ENCODE data around the gene MFN1. TPM values are rescaled to one million over a fixed set of nuclear protein-coding genes. Genes with fewer than 3 reads are reported as not detected.

Gene MFN1
- total and polyA plus RNA-seq, 2 of the 13 experiments (the other 11 are each of a cell fraction or from before 2014, with no cell fraction given), result 25.2 to 37.5 TPM

GRCh38 chr3:179375091-179375999, 27.8 kb downstream of the MFN1 start (continued):
- TF ChIP-seq BRF2 (CRISPR knock-in tag; IDR thresholded peaks at IDR 0.05) (no peak), MYNN (CRISPR knock-in tag; IDR thresholded peaks at IDR 0.05; ENCODE audit: low read depth) (no peak), SRY (CRISPR knock-in tag; IDR thresholded peaks at IDR 0.05) (no peak)

DNA sequence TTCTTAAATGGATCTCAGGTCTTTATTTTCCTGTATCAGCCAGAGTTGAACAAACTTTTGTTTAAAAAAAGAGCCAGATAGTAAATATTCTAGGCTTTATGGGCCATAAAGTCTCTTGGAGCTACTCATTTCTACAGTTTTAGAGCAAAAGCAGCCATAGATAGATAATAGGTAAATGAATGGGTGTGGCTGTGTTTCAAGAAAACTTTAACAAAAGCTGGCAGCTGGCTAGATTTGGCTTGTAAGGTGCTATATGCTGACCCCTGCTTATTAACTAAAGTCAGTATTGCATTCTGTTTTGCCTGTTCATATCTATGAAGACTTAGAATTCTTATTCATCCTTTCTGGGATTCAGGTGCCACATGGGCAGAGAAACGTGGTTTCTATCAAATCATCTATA, 29.0 kb downstream of the MFN1 start:
- H3K4me1 ChIP-seq (ENCODE audit: insufficient read depth, low read length), result no peaks in the 10 kb centered on the region
- H3K36me3 ChIP-seq (replicated peaks in 1 of 2; ENCODE audit: control insufficient read depth in 1 of 2, insufficient read depth in 2 of 2, low read length in 2 of 2), result peaks cover 6 to 43% of the 10 kb centered on the region in 2 experiments; a peak in 4 of 5 replicates
- no peak overlapping the region for H3K27ac ChIP-seq (ENCODE audit: extremely low read length, insufficient read depth, low read length)
- no peaks in the 10 kb centered on the region for H3K9me3 ChIP-seq (ENCODE audit: low read length)
- ATAC-seq (no peak), FAIRE-seq (no peak), DNase-seq (ENCODE audit: low spot score) (no peak)
- TF ChIP-seq EZH2 (conservative IDR thresholded peaks at IDR 0.05; ENCODE audit: low read depth, low read length), result no peak
- intact Hi-C loops (cut with micrococcal nuclease; ENCODE audit: unreplicated experiment) (no loop called here), in situ Hi-C loops (cut with HindIII; ENCODE audit: extremely low pct_ligation_motif_present, low pct_unique_long_range_greater_than_20kb) (no loop called here)
- ChIA-PET POLR2A (no interaction called here), CTCF (ENCODE audit: low intra/inter-chr PET ratio, low total read pairs) (no interaction called here)
- no TSS peak for BruUV-seq (replicated peaks)
- H3K4me2 ChIP-seq (ENCODE audit: low read depth, low read length), result no peak overlapping the region
- no peak overlapping the region for H3K9ac ChIP-seq (ENCODE audit: insufficient read depth, low read depth, low read length)
- H3K4me3 ChIP-seq (replicated peaks in 1 of 3; ENCODE audit: insufficient read depth in 1 of 3, low read depth in 2 of 3, low read length in 3 of 3), result no peak overlapping the region
- H3K79me2 ChIP-seq (ENCODE audit: insufficient read depth, low read length), result no peaks in the 10 kb centered on the region
- H4K20me1 ChIP-seq (ENCODE audit: insufficient read depth, low read length), result no peaks in the 10 kb centered on the region
- WGBS (ENCODE audit: low lambda C conversion rate), result 97% methylated on average over 1 of the region's 1 CpG
- H3K27me3 ChIP-seq (ENCODE audit: control insufficient read depth in 1 of 2, insufficient read depth in 2 of 2, low read length in 2 of 2), result no peaks in the 10 kb centered on the region; a peak in 1 of 5 replicates
- H2AFZ ChIP-seq (ENCODE audit: low read length), result no peak overlapping the region

GRCh38 chr3:179391906-179392305, 44.4 kb downstream of the MFN1 start:
- no peak overlapping the region for H3K9ac ChIP-seq (ENCODE audit: insufficient read depth, low read depth, low read length)
- H2AFZ ChIP-seq (ENCODE audit: low read length), result no peak overlapping the region
- intact Hi-C loops (cut with micrococcal nuclease; ENCODE audit: unreplicated experiment), result no loop called here
- peaks cover 8 to 27% of the 10 kb centered on the region in 2 experiments; a peak in 4 of 5 replicates for H3K36me3 ChIP-seq (replicated peaks in 1 of 2; ENCODE audit: control insufficient read depth in 1 of 2, insufficient read depth in 2 of 2, low read length in 2 of 2)
- no peak for DNase-seq (ENCODE audit: low spot score)
- H3K27me3 ChIP-seq (ENCODE audit: control insufficient read depth in 1 of 2, insufficient read depth in 2 of 2, low read length in 2 of 2), result no peaks in the 10 kb centered on the region
- ChIA-PET POLR2A (no interaction called here), CTCF (ENCODE audit: low intra/inter-chr PET ratio, low total read pairs) (no interaction called here)
- no peak overlapping the region for H3K4me3 ChIP-seq (replicated peaks in 1 of 3; ENCODE audit: insufficient read depth in 1 of 3, low read depth in 2 of 3, low read length in 3 of 3)
- H3K4me1 ChIP-seq (ENCODE audit: insufficient read depth, low read length), result no peaks in the 10 kb centered on the region
- H3K4me2 ChIP-seq (ENCODE audit: low read depth, low read length), result no peak overlapping the region
- no peak for ATAC-seq
- in situ Hi-C loops (cut with HindIII; ENCODE audit: extremely low pct_ligation_motif_present, low pct_unique_long_range_greater_than_20kb), result no loop called here
- no peaks in the 10 kb centered on the region for H3K79me2 ChIP-seq (ENCODE audit: insufficient read depth, low read length)
- no peak overlapping the region for H3K27ac ChIP-seq (ENCODE audit: extremely low read length, insufficient read depth, low read length)
- no peaks in the 10 kb centered on the region for H4K20me1 ChIP-seq (ENCODE audit: insufficient read depth, low read length)
- no TSS peak for BruUV-seq (replicated peaks)
- H3K9me3 ChIP-seq (ENCODE audit: low read length), result no peaks in the 10 kb centered on the region
- no peak for FAIRE-seq
- WGBS (ENCODE audit: low lambda C conversion rate), result 92% methylated on average over 1 of the region's 1 CpG
- TF ChIP-seq RELA (CRISPR knock-in tag; IDR thresholded peaks at IDR 0.05) (no peak), ZNF660 (CRISPR knock-in tag; IDR thresholded peaks at IDR 0.05; ENCODE audit: borderline replicate concordance, low read depth) (no peak), ZNF24 (IDR thresholded peaks at IDR 0.05) (no peak), NFE2L2 (IDR thresholded peaks at IDR 0.05; ENCODE audit: low read length) (no peak), TEAD2 (CRISPR knock-in tag; IDR thresholded peaks at IDR 0.05) (no peak), HNRNPLL (IDR thresholded peaks at IDR 0.05; ENCODE audit: low read depth, low read length, poor library complexity, severe bottlenecking) (no peak)
